ENCODE measurements around the gene CFAP97. TPM values are rescaled to one million over a fixed set of nuclear protein-coding genes. Genes with fewer than 3 reads are reported as not detected.
A peak's percentile ranks its signal among the peaks of the same experiment; 100 is the strongest.

The CFAP97 gene
- total and polyA plus RNA-seq, 2 experiments from 2014 or later: 46.3 to 50.8 TPM

- H3K27me3 ChIP-seq (replicated peaks; ENCODE audit: insufficient read depth): no peaks in the 10 kb centered on the region
- TF ChIP-seq EZH2phosphoT487 (IDR thresholded peaks at IDR 0.05; ENCODE audit: insufficient read depth, low read depth) (no peak), EZH2 (IDR thresholded peaks at IDR 0.05; ENCODE audit: insufficient read depth, poor library complexity, severe bottlenecking) (no peak)
- no peak overlapping the region for H2AFZ ChIP-seq
- no peak for DNase-seq
- in situ Hi-C loops (cut with MboI): no loop called here
- no peaks in the 10 kb centered on the region for H3K36me3 ChIP-seq (ENCODE audit: low read depth)
- H3K79me2 ChIP-seq (ENCODE audit: insufficient read depth): no peaks in the 10 kb centered on the region
- H3F3A ChIP-seq (ENCODE audit: insufficient read depth): no peaks in the 10 kb centered on the region
- no peak overlapping the region for H3K9ac ChIP-seq
- H4K20me1 ChIP-seq (ENCODE audit: insufficient read depth): no peaks in the 10 kb centered on the region
- no peak overlapping the region for H3K27ac ChIP-seq
- H3K9me3 ChIP-seq (ENCODE audit: low read depth): no peaks in the 10 kb centered on the region
- no peak overlapping the region for H3K4me3 ChIP-seq
- no peaks in the 10 kb centered on the region for H3K9me2 ChIP-seq (ENCODE audit: insufficient read depth)
- H3K4me2 ChIP-seq (ENCODE audit: unreplicated experiment): no peak overlapping the region
- no peaks in the 10 kb centered on the region; the same call in 1 of the 2 replicates for H3K4me1 ChIP-seq (ENCODE audit: insufficient read depth)
- WGBS, 2 experiments (ENCODE audit: low coverage in 1 of 2, low lambda C conversion rate in 2 of 2, missing lambda C conversion rate in 2 of 2): 94 to 95% methylated on average over 16 of the region's 16 CpGs
Measured at GRCh38 chr4:185144601-185145240, 59.1 kb downstream of the CFAP97 start.

GRCh38 chr4:185143601-185143969 is 60.2 kb downstream of the CFAP97 start:
- Histone ChIP-seq H3K4me3 (peak overlapping the region; percentile 90), H3K9ac (peak overlapping the region; percentile 65), H3F3A (ENCODE audit: insufficient read depth) (no peaks in the 10 kb centered on the region), H3K9me3 (ENCODE audit: low read depth) (no peaks in the 10 kb centered on the region), H3K4me1 (ENCODE audit: insufficient read depth) (no peaks in the 10 kb centered on the region; the same call in 1 of the 2 replicates), H3K79me2 (ENCODE audit: insufficient read depth) (no peaks in the 10 kb centered on the region), H3K27me3 (replicated peaks; ENCODE audit: insufficient read depth) (no peaks in the 10 kb centered on the region), H4K20me1 (ENCODE audit: insufficient read depth) (no peaks in the 10 kb centered on the region), H2AFZ (peak overlapping the region; percentile 79), H3K4me2 (ENCODE audit: unreplicated experiment) (peak overlapping the region; percentile 53), H3K9me2 (ENCODE audit: insufficient read depth) (no peaks in the 10 kb centered on the region), H3K27ac (no peak overlapping the region), H3K36me3 (ENCODE audit: low read depth) (no peaks in the 10 kb centered on the region)
- in situ Hi-C loops (cut with MboI): no loop called here
- 5 to 6% methylated on average over 17 to 21 of the region's 30 CpGs for WGBS, 2 experiments (ENCODE audit: low coverage in 1 of 2, low lambda C conversion rate in 2 of 2, missing lambda C conversion rate in 2 of 2)
- TF ChIP-seq EZH2phosphoT487 (IDR thresholded peaks at IDR 0.05; ENCODE audit: insufficient read depth, low read depth) (no peak), EZH2 (IDR thresholded peaks at IDR 0.05; ENCODE audit: insufficient read depth, poor library complexity, severe bottlenecking) (no peak)
- DNase-seq: peak; percentile 55

GRCh38 chr4:185142912-185143600 is 60.7 kb downstream of the CFAP97 start, which contains the start of gene SLC25A4:
Gene SLC25A4, plus strand, starts transcription at chr4:185143266. Its CDS starts 107 bp downstream, at chr4:185143373.
- no peak within 1 kb of the TSS for H3K27ac ChIP-seq
- H3K4me3 ChIP-seq: peak within 1 kb of the TSS; percentile 90
- H3F3A ChIP-seq (ENCODE audit: insufficient read depth): no peaks in the 10 kb centered on the region
- H3K9me3 ChIP-seq (ENCODE audit: low read depth): no peaks in the 10 kb centered on the region
- in situ Hi-C loops (cut with MboI): no loop called here
- peak within 1 kb of the TSS; percentile 65 for H3K9ac ChIP-seq
- H3K79me2 ChIP-seq (ENCODE audit: insufficient read depth): no peaks in the 10 kb centered on the region
- peak within 1 kb of the TSS; percentile 91 for H2AFZ ChIP-seq
- peak; percentile 85 for DNase-seq
- no peaks in the 10 kb centered on the region for H3K9me2 ChIP-seq (ENCODE audit: insufficient read depth)
- H3K27me3 ChIP-seq (replicated peaks; ENCODE audit: insufficient read depth): no peaks in the 10 kb centered on the region
- H4K20me1 ChIP-seq (ENCODE audit: insufficient read depth): no peaks in the 10 kb centered on the region
- peak within 1 kb of the TSS; percentile 77 for H3K4me2 ChIP-seq (ENCODE audit: unreplicated experiment)
- WGBS, 2 experiments (ENCODE audit: low coverage in 1 of 2, low lambda C conversion rate in 2 of 2, missing lambda C conversion rate in 2 of 2): 2 to 3% methylated on average over 51 to 72 of the region's 87 CpGs
- H3K4me1 ChIP-seq (ENCODE audit: insufficient read depth): no peaks in the 10 kb centered on the region; the same call in 1 of the 2 replicates
- no peak for TF ChIP-seq EZH2phosphoT487 (IDR thresholded peaks at IDR 0.05; ENCODE audit: insufficient read depth, low read depth)
- no peak for TF ChIP-seq EZH2 (IDR thresholded peaks at IDR 0.05; ENCODE audit: insufficient read depth, poor library complexity, severe bottlenecking)
- no peaks in the 10 kb centered on the region for H3K36me3 ChIP-seq (ENCODE audit: low read depth)

GRCh38 chr4:185142564-185142911 is 61.3 kb downstream of the CFAP97 start:
- Histone ChIP-seq H3F3A (ENCODE audit: insufficient read depth) (no peaks in the 10 kb centered on the region), H3K79me2 (ENCODE audit: insufficient read depth) (no peaks in the 10 kb centered on the region), H3K9me3 (ENCODE audit: low read depth) (no peaks in the 10 kb centered on the region), H3K9ac (peak overlapping the region; percentile 65; the same call in 1 of the 2 replicates), H3K4me2 (ENCODE audit: unreplicated experiment) (peak overlapping the region; percentile 77), H3K4me3 (peak overlapping the region; percentile 90), H3K9me2 (ENCODE audit: insufficient read depth) (no peaks in the 10 kb centered on the region), H3K4me1 (ENCODE audit: insufficient read depth) (no peaks in the 10 kb centered on the region; the same call in 1 of the 2 replicates), H3K27me3 (replicated peaks; ENCODE audit: insufficient read depth) (no peaks in the 10 kb centered on the region), H4K20me1 (ENCODE audit: insufficient read depth) (no peaks in the 10 kb centered on the region), H3K27ac (no peak overlapping the region), H3K36me3 (ENCODE audit: low read depth) (no peaks in the 10 kb centered on the region), H2AFZ (peak overlapping the region; percentile 91)
- WGBS, 2 experiments (ENCODE audit: low coverage in 1 of 2, low lambda C conversion rate in 2 of 2, missing lambda C conversion rate in 2 of 2): 20 to 21% methylated on average over 11 of the region's 11 CpGs
- in situ Hi-C loops (cut with MboI): no loop called here
- no peak for DNase-seq
- TF ChIP-seq EZH2 (IDR thresholded peaks at IDR 0.05; ENCODE audit: insufficient read depth, poor library complexity, severe bottlenecking) (no peak), EZH2phosphoT487 (IDR thresholded peaks at IDR 0.05; ENCODE audit: insufficient read depth, low read depth) (no peak)

Measured in GM23248 (cell line).